WTC11 (cell line): Measurements from ENCODE around the gene USP21. TPM values are rescaled to one million over a fixed set of nuclear protein-coding genes. Genes with fewer than 3 reads are reported as not detected.

ENCODE experiments used
- ATAC-seq: fragments of 200-7000 bp; cut with Tn5 transposase; 2 replicates; pipeline ENCODE4 v1.10.0; 2021; ENCODE audit warnings: mild to moderate bottlenecking, moderate library complexity
- CTCF ChIA-PET: fragments of 300-600 bp; sonication (Branson Sonifier 250); formaldehyde crosslinking; loops from one replicate; lab custom pipeline; 2021; ENCODE audit warnings: antibody characterized with exemption; lab: Charles Lee
- POLR2A ChIA-PET: fragments of 350-600 bp; sonication (Branson Sonifier 250); formaldehyde crosslinking; loops from one replicate; lab custom pipeline; 2021; ENCODE audit warnings: antibody characterized with exemption; lab: Charles Lee
- DNase-seq: peaks from one replicate; pipeline ENCODE4 v3.0.0; 2021; ENCODE audit warnings: low spot score
- H3K27ac Mint-ChIP-seq: 2 replicates; pipeline ENCODE4 v1.8.0; 2021; ENCODE audit warnings: mixed read lengths
- H3K27me3 Mint-ChIP-seq: 2 replicates; pipeline ENCODE4 v1.8.0; 2021; ENCODE audit warnings: low read depth, mild to moderate bottlenecking, moderate library complexity, mixed read lengths
- H3K36me3 Mint-ChIP-seq: 2 replicates; pipeline ENCODE4 v1.8.0; 2021; ENCODE audit warnings: mixed read lengths
- H3K4me1 Mint-ChIP-seq: 2 replicates; pipeline ENCODE4 v1.8.0; 2022; ENCODE audit warnings: mixed read lengths
- H3K4me3 Mint-ChIP-seq: 2 replicates; pipeline ENCODE4 v1.8.0; 2021; ENCODE audit warnings: mild to moderate bottlenecking, moderate library complexity, mixed read lengths
- H3K9me3 Mint-ChIP-seq: 2 replicates; pipeline ENCODE4 v1.8.0; 2021; ENCODE audit warnings: mixed read lengths
- ESRRA ChIP-seq: sonication (generic); formaldehyde crosslinking; IDR thresholded peaks from 2 replicates; pipeline ENCODE4 v1.8.1; 2022; ENCODE audit warnings: mild to moderate bottlenecking, missing genetic modification reagents, borderline replicate concordance
- FOXJ3 ChIP-seq: sonication (generic); formaldehyde crosslinking; IDR thresholded peaks from 2 replicates; pipeline ENCODE4 v1.9.0; 2021; ENCODE audit warnings: missing genetic modification reagents, mild to moderate bottlenecking, borderline replicate concordance
- NFYB ChIP-seq: sonication (generic); formaldehyde crosslinking; conservative IDR thresholded peaks from 2 replicates; pipeline ENCODE4 v1.8.0; 2022; ENCODE audit warnings: low read depth, missing genetic modification reagents
- TP53 ChIP-seq: sonication (generic); formaldehyde crosslinking; IDR thresholded peaks from 2 replicates; pipeline ENCODE4 v1.8.1; 2023; ENCODE audit warnings: mild to moderate bottlenecking, missing genetic modification reagents
- ZBTB21 ChIP-seq: sonication (generic); formaldehyde crosslinking; IDR thresholded peaks from 2 replicates; pipeline ENCODE4 v1.8.1; 2023; ENCODE audit warnings: mild to moderate bottlenecking, missing genetic modification reagents, borderline replicate concordance
- ZNF263 ChIP-seq: sonication (generic); formaldehyde crosslinking; IDR thresholded peaks from 2 replicates; pipeline ENCODE4 v1.8.1; 2022; ENCODE audit warnings: low read depth, mild to moderate bottlenecking, moderate library complexity, missing genetic modification reagents
- ZNF416 ChIP-seq: fragments of 250-450 bp; sonication (Bioruptor Pico); IDR thresholded peaks from 2 replicates; pipeline ENCODE4 v1.9.0; 2021; ENCODE audit warnings: mild to moderate bottlenecking, inconsistent platforms
- total RNA-seq: library from RNA; stranded (reverse); gene quantifications from 3 replicates; pipeline ENCODE4 v1.2.3, GENCODE V29; 2021
- TF ChIP-seq, protein P1 (sequence below): sonication (generic); formaldehyde crosslinking; IDR thresholded peaks from 2 replicates; pipeline ENCODE4 v1.8.1; 2023; ENCODE audit warnings: mild to moderate bottlenecking, moderate library complexity, missing genetic modification reagents
- TF ChIP-seq, protein P2 (sequence below): sonication (generic); formaldehyde crosslinking; IDR thresholded peaks from 2 replicates; pipeline ENCODE4 v1.8.0; 2023; ENCODE audit warnings: mild to moderate bottlenecking, missing genetic modification reagents
- TF ChIP-seq, protein P3 (sequence below): sonication (generic); formaldehyde crosslinking; IDR thresholded peaks from 2 replicates; pipeline ENCODE4 v1.8.1; 2022; ENCODE audit warnings: low read depth, mild to moderate bottlenecking, moderate library complexity, missing genetic modification reagents, borderline replicate concordance
- TF ChIP-seq, protein P4 (sequence below): sonication (generic); formaldehyde crosslinking; IDR thresholded peaks from 2 replicates; pipeline ENCODE4 v1.8.1; 2023; ENCODE audit warnings: mild to moderate bottlenecking, missing genetic modification reagents, moderate library complexity
- TF ChIP-seq, protein P5 (sequence below): sonication (generic); formaldehyde crosslinking; IDR thresholded peaks from 2 replicates; pipeline ENCODE4 v1.8.0; 2022; ENCODE audit warnings: missing genetic modification reagents
- TF ChIP-seq, protein P6 (sequence below): sonication (generic); formaldehyde crosslinking; IDR thresholded peaks from 2 replicates; pipeline ENCODE4 v1.8.0; 2022; ENCODE audit warnings: mild to moderate bottlenecking, missing genetic modification reagents
- TF ChIP-seq, protein P7 (sequence below): sonication (generic); formaldehyde crosslinking; IDR thresholded peaks from 2 replicates; pipeline ENCODE4 v1.8.1; 2022; ENCODE audit warnings: low read depth, missing genetic modification reagents, borderline replicate concordance

Gene USP21
- total RNA-seq, 1 experiment from 2014 or later, result 30.8 TPM

DNA sequence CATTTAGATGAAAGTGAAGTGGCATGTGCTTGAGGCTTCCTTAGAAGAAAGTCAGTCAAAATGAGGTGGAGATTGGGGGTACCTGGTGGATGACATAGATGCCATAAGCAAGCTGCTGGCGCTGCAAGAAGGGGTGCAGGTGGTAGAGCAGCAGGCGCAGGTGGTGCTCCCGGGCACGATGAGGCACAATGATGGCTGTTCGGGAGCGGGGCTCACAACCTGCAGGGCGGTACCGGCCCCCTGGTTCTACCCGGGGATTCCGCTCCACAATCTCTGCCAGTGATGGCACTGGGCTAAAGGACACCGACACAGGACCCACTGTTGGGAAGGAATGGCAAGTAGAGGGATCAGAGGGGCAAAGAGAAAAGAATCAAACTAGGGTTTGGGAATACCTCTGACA lies 15.6 kb downstream of the USP21 start:
- Mint-ChIP-seq H3K36me3 (peaks cover 42% of the 10 kb centered on the region), H3K27ac (no peak overlapping the region), H3K4me3 (no peak overlapping the region), H3K4me1 (peaks cover 20% of the 10 kb centered on the region), H3K9me3 (no peaks in the 10 kb centered on the region), H3K27me3 (no peaks in the 10 kb centered on the region)
- ATAC-seq (no peak), DNase-seq (no peak)
- CTCF ChIA-PET, result no interaction called here
- POLR2A ChIA-PET, result no interaction called here
- TF ChIP-seq ZBTB21 (CRISPR knock-in tag) (no peak), NFYB (CRISPR knock-in tag) (no peak), TP53 (CRISPR knock-in tag) (no peak), ESRRA (CRISPR knock-in tag) (no peak), ZNF263 (CRISPR knock-in tag) (no peak), ZNF416 (CRISPR knock-in tag) (no peak)
- TF ChIP-seq, protein P1, sequence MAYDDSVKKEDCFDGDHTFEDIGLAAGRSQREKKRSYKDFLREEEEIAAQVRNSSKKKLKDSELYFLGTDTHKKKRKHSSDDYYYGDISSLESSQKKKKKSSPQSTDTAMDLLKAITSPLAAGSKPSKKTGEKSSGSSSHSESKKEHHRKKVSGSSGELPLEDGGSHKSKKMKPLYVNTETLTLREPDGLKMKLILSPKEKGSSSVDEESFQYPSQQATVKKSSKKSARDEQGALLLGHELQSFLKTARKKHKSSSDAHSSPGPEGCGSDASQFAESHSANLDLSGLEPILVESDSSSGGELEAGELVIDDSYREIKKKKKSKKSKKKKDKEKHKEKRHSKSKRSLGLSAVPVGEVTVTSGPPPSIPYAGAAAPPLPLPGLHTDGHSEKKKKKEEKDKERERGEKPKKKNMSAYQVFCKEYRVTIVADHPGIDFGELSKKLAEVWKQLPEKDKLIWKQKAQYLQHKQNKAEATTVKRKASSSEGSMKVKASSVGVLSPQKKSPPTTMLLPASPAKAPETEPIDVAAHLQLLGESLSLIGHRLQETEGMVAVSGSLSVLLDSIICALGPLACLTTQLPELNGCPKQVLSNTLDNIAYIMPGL (CRISPR knock-in tag), result no peak
- TF ChIP-seq, protein P2, sequence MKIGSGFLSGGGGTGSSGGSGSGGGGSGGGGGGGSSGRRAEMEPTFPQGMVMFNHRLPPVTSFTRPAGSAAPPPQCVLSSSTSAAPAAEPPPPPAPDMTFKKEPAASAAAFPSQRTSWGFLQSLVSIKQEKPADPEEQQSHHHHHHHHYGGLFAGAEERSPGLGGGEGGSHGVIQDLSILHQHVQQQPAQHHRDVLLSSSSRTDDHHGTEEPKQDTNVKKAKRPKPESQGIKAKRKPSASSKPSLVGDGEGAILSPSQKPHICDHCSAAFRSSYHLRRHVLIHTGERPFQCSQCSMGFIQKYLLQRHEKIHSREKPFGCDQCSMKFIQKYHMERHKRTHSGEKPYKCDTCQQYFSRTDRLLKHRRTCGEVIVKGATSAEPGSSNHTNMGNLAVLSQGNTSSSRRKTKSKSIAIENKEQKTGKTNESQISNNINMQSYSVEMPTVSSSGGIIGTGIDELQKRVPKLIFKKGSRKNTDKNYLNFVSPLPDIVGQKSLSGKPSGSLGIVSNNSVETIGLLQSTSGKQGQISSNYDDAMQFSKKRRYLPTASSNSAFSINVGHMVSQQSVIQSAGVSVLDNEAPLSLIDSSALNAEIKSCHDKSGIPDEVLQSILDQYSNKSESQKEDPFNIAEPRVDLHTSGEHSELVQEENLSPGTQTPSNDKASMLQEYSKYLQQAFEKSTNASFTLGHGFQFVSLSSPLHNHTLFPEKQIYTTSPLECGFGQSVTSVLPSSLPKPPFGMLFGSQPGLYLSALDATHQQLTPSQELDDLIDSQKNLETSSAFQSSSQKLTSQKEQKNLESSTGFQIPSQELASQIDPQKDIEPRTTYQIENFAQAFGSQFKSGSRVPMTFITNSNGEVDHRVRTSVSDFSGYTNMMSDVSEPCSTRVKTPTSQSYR (CRISPR knock-in tag), result no peak
- TF ChIP-seq, protein P3, sequence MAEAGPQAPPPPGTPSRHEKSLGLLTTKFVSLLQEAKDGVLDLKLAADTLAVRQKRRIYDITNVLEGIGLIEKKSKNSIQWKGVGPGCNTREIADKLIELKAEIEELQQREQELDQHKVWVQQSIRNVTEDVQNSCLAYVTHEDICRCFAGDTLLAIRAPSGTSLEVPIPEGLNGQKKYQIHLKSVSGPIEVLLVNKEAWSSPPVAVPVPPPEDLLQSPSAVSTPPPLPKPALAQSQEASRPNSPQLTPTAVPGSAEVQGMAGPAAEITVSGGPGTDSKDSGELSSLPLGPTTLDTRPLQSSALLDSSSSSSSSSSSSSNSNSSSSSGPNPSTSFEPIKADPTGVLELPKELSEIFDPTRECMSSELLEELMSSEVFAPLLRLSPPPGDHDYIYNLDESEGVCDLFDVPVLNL, result no peak
- TF ChIP-seq, protein P4, sequence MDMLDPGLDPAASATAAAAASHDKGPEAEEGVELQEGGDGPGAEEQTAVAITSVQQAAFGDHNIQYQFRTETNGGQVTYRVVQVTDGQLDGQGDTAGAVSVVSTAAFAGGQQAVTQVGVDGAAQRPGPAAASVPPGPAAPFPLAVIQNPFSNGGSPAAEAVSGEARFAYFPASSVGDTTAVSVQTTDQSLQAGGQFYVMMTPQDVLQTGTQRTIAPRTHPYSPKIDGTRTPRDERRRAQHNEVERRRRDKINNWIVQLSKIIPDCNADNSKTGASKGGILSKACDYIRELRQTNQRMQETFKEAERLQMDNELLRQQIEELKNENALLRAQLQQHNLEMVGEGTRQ, result no peak
- TF ChIP-seq, protein P5, sequence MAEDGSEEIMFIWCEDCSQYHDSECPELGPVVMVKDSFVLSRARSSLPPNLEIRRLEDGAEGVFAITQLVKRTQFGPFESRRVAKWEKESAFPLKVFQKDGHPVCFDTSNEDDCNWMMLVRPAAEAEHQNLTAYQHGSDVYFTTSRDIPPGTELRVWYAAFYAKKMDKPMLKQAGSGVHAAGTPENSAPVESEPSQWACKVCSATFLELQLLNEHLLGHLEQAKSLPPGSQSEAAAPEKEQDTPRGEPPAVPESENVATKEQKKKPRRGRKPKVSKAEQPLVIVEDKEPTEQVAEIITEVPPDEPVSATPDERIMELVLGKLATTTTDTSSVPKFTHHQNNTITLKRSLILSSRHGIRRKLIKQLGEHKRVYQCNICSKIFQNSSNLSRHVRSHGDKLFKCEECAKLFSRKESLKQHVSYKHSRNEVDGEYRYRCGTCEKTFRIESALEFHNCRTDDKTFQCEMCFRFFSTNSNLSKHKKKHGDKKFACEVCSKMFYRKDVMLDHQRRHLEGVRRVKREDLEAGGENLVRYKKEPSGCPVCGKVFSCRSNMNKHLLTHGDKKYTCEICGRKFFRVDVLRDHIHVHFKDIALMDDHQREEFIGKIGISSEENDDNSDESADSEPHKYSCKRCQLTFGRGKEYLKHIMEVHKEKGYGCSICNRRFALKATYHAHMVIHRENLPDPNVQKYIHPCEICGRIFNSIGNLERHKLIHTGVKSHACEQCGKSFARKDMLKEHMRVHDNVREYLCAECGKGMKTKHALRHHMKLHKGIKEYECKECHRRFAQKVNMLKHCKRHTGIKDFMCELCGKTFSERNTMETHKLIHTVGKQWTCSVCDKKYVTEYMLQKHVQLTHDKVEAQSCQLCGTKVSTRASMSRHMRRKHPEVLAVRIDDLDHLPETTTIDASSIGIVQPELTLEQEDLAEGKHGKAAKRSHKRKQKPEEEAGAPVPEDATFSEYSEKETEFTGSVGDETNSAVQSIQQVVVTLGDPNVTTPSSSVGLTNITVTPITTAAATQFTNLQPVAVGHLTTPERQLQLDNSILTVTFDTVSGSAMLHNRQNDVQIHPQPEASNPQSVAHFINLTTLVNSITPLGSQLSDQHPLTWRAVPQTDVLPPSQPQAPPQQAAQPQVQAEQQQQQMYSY (CRISPR knock-in tag), result no peak

DNA sequence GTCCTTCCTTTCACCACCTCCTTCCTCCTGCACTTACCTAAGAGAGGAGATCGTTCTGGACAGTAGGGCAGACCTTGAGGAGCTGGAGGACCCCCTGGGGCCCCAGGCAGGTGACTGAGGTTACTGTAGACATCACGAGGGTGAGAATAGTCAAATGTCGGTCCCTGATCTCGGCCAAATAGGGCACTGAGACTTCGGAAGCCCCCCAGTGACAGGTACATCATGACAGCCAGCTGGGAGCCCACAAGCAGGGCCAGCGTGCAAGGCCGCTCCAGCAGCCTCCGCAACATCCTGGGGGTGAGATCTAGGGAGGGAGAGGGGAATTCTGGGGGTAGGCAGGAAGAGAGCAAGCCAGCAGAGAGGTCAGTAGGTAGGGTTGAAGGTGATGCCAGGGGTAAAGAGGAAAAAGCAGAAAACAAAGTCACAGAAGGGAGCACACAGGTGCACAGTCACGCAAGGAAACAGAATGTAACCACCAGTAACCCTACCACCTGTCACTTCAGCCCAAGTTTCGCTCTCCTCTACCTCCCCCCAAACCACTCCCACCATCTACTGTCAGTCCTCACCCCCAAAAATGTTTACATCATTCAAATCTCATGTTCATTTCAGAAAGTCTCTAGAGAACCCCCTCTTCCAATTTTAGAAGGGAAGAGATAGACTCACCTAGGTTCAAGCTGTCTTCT lies 16.6 kb downstream of the USP21 start:
- ATAC-seq (no peak), DNase-seq (no peak)
- POLR2A ChIA-PET, result interaction anchor here (1.1 to 1.5 kb wide), 2 partner anchors 44 to 130 kb away, joined by 3 to 5 read pairs; partner anchors contain the start of gene DEDD
- no peaks in the 10 kb centered on the region for H3K27me3 Mint-ChIP-seq
- H3K27ac Mint-ChIP-seq, result peak overlapping the region; percentile 60; the same call in 1 of the 2 replicates
- peaks cover 39% of the 10 kb centered on the region for H3K36me3 Mint-ChIP-seq
- TF ChIP-seq, protein P6, sequence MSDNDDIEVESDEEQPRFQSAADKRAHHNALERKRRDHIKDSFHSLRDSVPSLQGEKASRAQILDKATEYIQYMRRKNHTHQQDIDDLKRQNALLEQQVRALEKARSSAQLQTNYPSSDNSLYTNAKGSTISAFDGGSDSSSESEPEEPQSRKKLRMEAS (CRISPR knock-in tag), result no peak
- TF ChIP-seq, protein P7, sequence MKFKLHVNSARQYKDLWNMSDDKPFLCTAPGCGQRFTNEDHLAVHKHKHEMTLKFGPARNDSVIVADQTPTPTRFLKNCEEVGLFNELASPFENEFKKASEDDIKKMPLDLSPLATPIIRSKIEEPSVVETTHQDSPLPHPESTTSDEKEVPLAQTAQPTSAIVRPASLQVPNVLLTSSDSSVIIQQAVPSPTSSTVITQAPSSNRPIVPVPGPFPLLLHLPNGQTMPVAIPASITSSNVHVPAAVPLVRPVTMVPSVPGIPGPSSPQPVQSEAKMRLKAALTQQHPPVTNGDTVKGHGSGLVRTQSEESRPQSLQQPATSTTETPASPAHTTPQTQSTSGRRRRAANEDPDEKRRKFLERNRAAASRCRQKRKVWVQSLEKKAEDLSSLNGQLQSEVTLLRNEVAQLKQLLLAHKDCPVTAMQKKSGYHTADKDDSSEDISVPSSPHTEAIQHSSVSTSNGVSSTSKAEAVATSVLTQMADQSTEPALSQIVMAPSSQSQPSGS (CRISPR knock-in tag), result no peak
- no peak for TF ChIP-seq FOXJ3 (CRISPR knock-in tag)
- TF ChIP-seq, all 79 proteins: peak for 0
- H3K9me3 Mint-ChIP-seq, result no peaks in the 10 kb centered on the region
- H3K4me3 Mint-ChIP-seq, result peak overlapping the region; percentile 97
- CTCF ChIA-PET, result interaction anchor here (1.1 to 2.5 kb wide), 5 partner anchors 8 to 104 kb away, joined by 3 to 41 read pairs (median 7); partner anchors contain the start of genes PPOX and TOMM40L
- peaks cover 20% of the 10 kb centered on the region for H3K4me1 Mint-ChIP-seq
